UCSD-AML1 (cell line): ENCODE results near the gene FNDC3A.
A peak's percentile ranks its signal among the peaks of the same experiment; 100 is the strongest.
"Not testable (repeated sequence)": the region's sequence is repeated elsewhere in the genome, so short reads cannot be mapped to it uniquely, and the experiment has no call there.

Experiments
- DNase-seq: peaks from one replicate; lab custom pipeline; 2025; ENCODE audit not compliant: unreplicated experiment; lab: John Stamatoyannopoulos, UW

Gene FNDC3A

GRCh38 chr13:49082653-49083536 lies 107.2 kb downstream of the FNDC3A start:
- no peak for DNase-seq

GRCh38 chr13:49084961-49085360 lies 109.2 kb downstream of the FNDC3A start:
- no peak for DNase-seq

GRCh38 chr13:49086722-49087121 lies 111.0 kb downstream of the FNDC3A start:
- no peak for DNase-seq

- DNase-seq = no peak
Observed at GRCh38 chr13:49093376-49093775, 117.7 kb downstream of the FNDC3A start.

- DNase-seq = no peak
Observed at GRCh38 chr13:49097374-49097773, 121.7 kb downstream of the FNDC3A start.

- no peak for DNase-seq
Observed at GRCh38 chr13:49098198-49098597, 122.5 kb downstream of the FNDC3A start.

GRCh38 chr13:49098771-49099512 lies 123.2 kb downstream of the FNDC3A start:
- peak; percentile 13 for DNase-seq

GRCh38 chr13:49099513-49099877 lies 123.8 kb downstream of the FNDC3A start:
- DNase-seq = no peak

- no peak for DNase-seq
Observed at GRCh38 chr13:49100637-49101570, 125.2 kb downstream of the FNDC3A start.

GRCh38 chr13:49108196-49108595 lies 132.5 kb downstream of the FNDC3A start:
- DNase-seq = no peak

GRCh38 chr13:49110122-49110912 lies 134.6 kb downstream of the FNDC3A start:
- DNase-seq = peak; percentile 55

GRCh38 chr13:49110913-49111170 lies 135.1 kb downstream of the FNDC3A start:
- no peak for DNase-seq

GRCh38 chr13:49112782-49113525 lies 137.2 kb downstream of the FNDC3A start:
- no peak for DNase-seq

- no peak for DNase-seq
Observed at GRCh38 chr13:49113526-49114286, 138.0 kb downstream of the FNDC3A start.

- no peak for DNase-seq
Observed at GRCh38 chr13:49116873-49117272, 141.2 kb downstream of the FNDC3A start.

- DNase-seq = not testable (repeated sequence)
Observed at GRCh38 chr13:49118455-49118854, 142.7 kb downstream of the FNDC3A start.

GRCh38 chr13:49124693-49125304 lies 149.1 kb downstream of the FNDC3A start:
- no peak for DNase-seq

- no peak for DNase-seq
Observed at GRCh38 chr13:49125964-49126524, 150.3 kb downstream of the FNDC3A start.
